Memory B cell (primary cell): ENCODE data around the gene DDX39B.
"Not testable (repeated sequence)": the region's sequence is repeated elsewhere in the genome, so short reads cannot be mapped to it uniquely, and the experiment has no call there.

ENCODE experiments used
- ATAC-seq: fragments of 150-1000 bp; cut with Tn5 transposase; 2 replicates; pipeline ENCODE4 v1.10.0; 2021; ENCODE audit warnings: low read depth, mild to moderate bottlenecking, moderate library complexity
- DNase-seq, 2 donors: peaks; one replicate each; pipeline ENCODE4 v3.0.0; 2022; ENCODE audit warnings: low spot score in 2 of 2
- H3K27ac Mint-ChIP-seq: one replicate; pipeline ENCODE4 v1.8.0; 2022; ENCODE audit warnings: mild to moderate bottlenecking, moderate library complexity, mixed read lengths
- H3K27me3 Mint-ChIP-seq: one replicate; pipeline ENCODE4 v1.8.0; 2022; ENCODE audit warnings: mixed read lengths
- H3K36me3 Mint-ChIP-seq: one replicate; pipeline ENCODE4 v1.8.0; 2022; ENCODE audit warnings: mild to moderate bottlenecking, mixed read lengths
- H3K4me1 Mint-ChIP-seq: one replicate; pipeline ENCODE4 v1.8.0; 2022; ENCODE audit warnings: mixed read lengths
- H3K4me3 Mint-ChIP-seq: one replicate; pipeline ENCODE4 v1.8.0; 2022; ENCODE audit warnings: mild to moderate bottlenecking, moderate library complexity, mixed read lengths
- H3K9me3 Mint-ChIP-seq: one replicate; pipeline ENCODE4 v1.8.0; 2022; ENCODE audit warnings: mixed read lengths

DDX39B gene

GRCh38 chr6:31509036-31509435, 32.8 kb downstream of the DDX39B start:
- not testable (repeated sequence) for H3K27me3 Mint-ChIP-seq, H3K9me3 Mint-ChIP-seq, H3K4me1 Mint-ChIP-seq, DNase-seq, H3K4me3 Mint-ChIP-seq, ATAC-seq
- Mint-ChIP-seq H3K27ac (peak overlapping the region; percentile 48), H3K36me3 (peaks cover 39% of the 10 kb centered on the region)

GRCh38 chr6:31502586-31502985, 39.2 kb downstream of the DDX39B start:
- Mint-ChIP-seq H3K4me3 (no peak overlapping the region), H3K27me3 (no peaks in the 10 kb centered on the region), H3K4me1 (peaks cover 36% of the 10 kb centered on the region), H3K9me3 (no peaks in the 10 kb centered on the region), H3K27ac (no peak overlapping the region), H3K36me3 (peaks cover 14% of the 10 kb centered on the region)
- ATAC-seq (no peak), DNase-seq (no peak)

DNA sequence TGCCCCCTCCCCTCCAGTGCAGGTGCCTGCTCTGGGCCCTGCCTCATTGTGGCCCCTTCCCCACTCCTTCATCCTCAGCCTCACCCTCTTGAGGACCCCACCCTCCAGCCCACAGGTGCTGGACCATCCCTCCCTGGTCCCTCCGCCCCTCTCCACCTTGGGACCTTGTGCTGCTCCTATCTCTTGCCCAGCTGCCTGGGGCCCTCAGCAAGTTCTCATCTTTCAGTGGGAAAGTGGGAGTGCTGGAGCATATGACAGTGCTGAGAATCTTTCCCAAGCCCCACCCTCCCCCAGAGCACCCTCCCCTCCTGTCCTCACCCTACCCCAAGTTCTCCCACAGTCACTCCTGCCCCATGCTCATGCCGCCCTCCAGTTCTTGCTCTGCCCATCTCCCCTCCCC, 42.2 kb downstream of the DDX39B start:
- not testable (repeated sequence) for H3K9me3 Mint-ChIP-seq
- H3K27ac Mint-ChIP-seq = peak overlapping the region; percentile 13

GRCh38 chr6:31498748-31499147, 43.1 kb downstream of the DDX39B start:
- no peaks in the 10 kb centered on the region for H3K9me3 Mint-ChIP-seq
- H3K27ac Mint-ChIP-seq = peak overlapping the region; percentile 13
- peak overlapping the region; percentile 87 for H3K4me3 Mint-ChIP-seq
- H3K4me1 Mint-ChIP-seq = peaks cover 46% of the 10 kb centered on the region
- H3K27me3 Mint-ChIP-seq = no peaks in the 10 kb centered on the region
- ATAC-seq = no peak
- no peaks in the 10 kb centered on the region for H3K36me3 Mint-ChIP-seq
- DNase-seq = no peak

More for the DNA sequence above, 42.2 kb downstream of the DDX39B start:
- DNase-seq, ATAC-seq, H3K27me3 Mint-ChIP-seq, H3K36me3 Mint-ChIP-seq: not testable (repeated sequence)
- Mint-ChIP-seq H3K4me1 (peaks cover 47% of the 10 kb centered on the region), H3K4me3 (peak overlapping the region; percentile 87)

- ATAC-seq = peak; percentile 62
- Mint-ChIP-seq H3K27me3 (no peaks in the 10 kb centered on the region), H3K9me3 (no peaks in the 10 kb centered on the region), H3K4me3 (peak within 1 kb of the TSS; percentile 87), H3K27ac (peak within 1 kb of the TSS; percentile 84), H3K36me3 (no peaks in the 10 kb centered on the region), H3K4me1 (peaks cover 47% of the 10 kb centered on the region)
- peak; percentile 63 for DNase-seq
Measured at GRCh38 chr6:31497531-31498476, 44.0 kb downstream of the DDX39B start, which contains the start of gene MICB. TSS of gene MICB (plus strand) at chr6:31498145. CDS start at chr6:31498194, 49 bp downstream.

- H3K4me3 Mint-ChIP-seq = peak overlapping the region; percentile 85
- H3K4me1 Mint-ChIP-seq = peaks cover 44% of the 10 kb centered on the region
- ATAC-seq = peak; percentile 7
- H3K27me3 Mint-ChIP-seq, H3K36me3 Mint-ChIP-seq, DNase-seq, H3K9me3 Mint-ChIP-seq: not testable (repeated sequence)
- H3K27ac Mint-ChIP-seq = peak overlapping the region; percentile 84
Measured at GRCh38 chr6:31496826-31497225, 45.0 kb downstream of the DDX39B start.

- Mint-ChIP-seq H3K4me3 (peak overlapping the region; percentile 98), H3K4me1 (peaks cover 38% of the 10 kb centered on the region)
- ATAC-seq = no peak
Measured at GRCh38 chr6:31495580-31495979, 46.2 kb downstream of the DDX39B start.

GRCh38 chr6:31493875-31494694, 47.7 kb downstream of the DDX39B start:
- Mint-ChIP-seq H3K4me1 (peaks cover 32% of the 10 kb centered on the region), H3K27ac (peak overlapping the region; percentile 91), H3K9me3 (no peaks in the 10 kb centered on the region), H3K4me3 (peak overlapping the region; percentile 98), H3K27me3 (no peaks in the 10 kb centered on the region), H3K36me3 (peaks cover 2% of the 10 kb centered on the region)
- peak; percentile 65 to 86 for DNase-seq
- peak; percentile 56 for ATAC-seq

More at GRCh38 chr6:31495580-31495979, 46.2 kb downstream of the DDX39B start:
- Mint-ChIP-seq H3K36me3 (no peaks in the 10 kb centered on the region), H3K27me3 (no peaks in the 10 kb centered on the region), H3K27ac (peak overlapping the region; percentile 91), H3K9me3 (no peaks in the 10 kb centered on the region)
- no peak for DNase-seq

DNA sequence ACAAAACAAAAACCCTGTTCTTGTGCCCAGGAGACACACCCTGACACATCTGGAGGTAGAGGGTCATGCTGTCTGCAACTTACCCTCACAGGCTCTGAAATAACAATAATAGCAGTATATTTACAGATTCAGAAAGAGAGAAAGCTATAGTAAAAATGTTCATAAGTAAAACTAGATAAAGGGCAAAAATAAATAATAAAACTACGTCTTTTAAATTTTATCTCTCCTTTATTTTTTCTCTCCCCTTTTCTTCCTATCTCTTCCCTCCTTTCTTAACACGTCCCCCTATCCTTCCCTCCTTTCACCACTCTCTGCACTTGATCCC, 48.3 kb downstream of the DDX39B start:
- Mint-ChIP-seq H3K4me1 (peaks cover 28% of the 10 kb centered on the region), H3K4me3 (peak overlapping the region; percentile 98), H3K27ac (peak overlapping the region; percentile 0)
- H3K27me3 Mint-ChIP-seq, DNase-seq, H3K36me3 Mint-ChIP-seq, ATAC-seq, H3K9me3 Mint-ChIP-seq: not testable (repeated sequence)

DNA sequence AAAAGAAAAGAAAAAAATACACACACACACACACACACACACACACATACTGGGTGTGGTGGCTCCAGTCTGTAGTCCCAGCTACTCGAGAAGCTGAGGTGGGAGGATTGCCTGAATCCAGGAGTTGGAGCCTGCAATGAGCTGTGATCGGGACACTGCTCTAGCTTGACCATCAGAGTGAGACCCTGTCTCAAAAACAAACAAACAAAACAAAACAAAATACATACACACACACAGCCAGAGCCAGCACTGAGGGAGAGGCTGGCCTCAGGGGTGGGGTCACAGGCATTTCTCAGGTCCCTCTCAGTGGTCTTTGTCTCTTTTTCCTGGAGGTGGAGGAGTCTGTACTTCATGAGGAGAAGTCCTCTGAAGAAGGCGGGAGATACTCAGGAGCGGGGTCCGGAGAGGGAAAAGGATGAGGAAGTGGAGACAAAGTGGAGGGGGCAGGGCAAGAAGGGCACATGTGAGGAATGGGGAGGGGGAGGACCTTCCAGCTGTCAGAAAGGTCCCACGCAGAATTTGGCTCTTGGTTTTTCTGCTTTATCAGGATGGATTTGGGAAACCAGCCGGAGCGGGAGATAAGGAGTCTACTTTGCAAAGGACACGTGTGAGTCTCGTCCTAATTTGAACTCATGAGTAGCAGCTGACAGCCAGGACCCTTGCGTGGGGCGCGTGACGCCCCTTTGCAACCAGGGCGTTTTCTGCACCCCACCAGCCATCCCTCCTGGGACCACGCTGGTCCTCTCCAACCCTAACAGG, 51.5 kb downstream of the DDX39B start:
- ATAC-seq (no peak), DNase-seq (no peak)
- Mint-ChIP-seq H3K27me3 (no peaks in the 10 kb centered on the region), H3K4me3 (peak overlapping the region; percentile 21), H3K36me3 (peaks cover 2% of the 10 kb centered on the region), H3K4me1 (peaks cover 19% of the 10 kb centered on the region), H3K27ac (no peak overlapping the region), H3K9me3 (peaks cover 2% of the 10 kb centered on the region)

DNA sequence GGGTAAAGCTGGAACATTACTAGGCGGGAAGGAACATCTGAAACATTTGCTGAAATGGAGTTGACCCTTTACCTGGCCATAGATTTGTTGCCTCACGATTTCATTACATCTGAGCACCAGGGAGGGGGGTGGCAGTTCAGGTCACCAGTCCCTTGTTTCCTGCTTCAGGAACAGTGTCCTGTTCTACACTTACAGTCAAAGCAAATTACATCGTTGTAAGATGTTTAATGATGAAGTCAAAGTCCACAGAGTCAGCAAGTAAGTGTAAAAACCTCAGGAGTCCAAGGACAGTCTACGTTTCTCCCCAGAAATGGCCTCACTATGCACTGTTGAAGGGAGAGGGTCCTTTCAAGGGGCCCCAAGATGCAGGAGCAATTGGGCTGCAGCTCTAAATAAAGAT, 52.7 kb downstream of the DDX39B start:
- Mint-ChIP-seq H3K27ac (no peak overlapping the region), H3K9me3 (peaks cover 2% of the 10 kb centered on the region), H3K4me1 (peaks cover 18% of the 10 kb centered on the region), H3K36me3 (peaks cover 2% of the 10 kb centered on the region), H3K27me3 (no peaks in the 10 kb centered on the region), H3K4me3 (no peak overlapping the region)
- ATAC-seq (no peak), DNase-seq (no peak)

- not testable (repeated sequence) for H3K4me3 Mint-ChIP-seq, H3K27me3 Mint-ChIP-seq, ATAC-seq, H3K36me3 Mint-ChIP-seq, H3K9me3 Mint-ChIP-seq, H3K27ac Mint-ChIP-seq, DNase-seq
- peaks cover 15% of the 10 kb centered on the region for H3K4me1 Mint-ChIP-seq
Measured at GRCh38 chr6:31487674-31488073, 54.1 kb downstream of the DDX39B start.

- not testable (repeated sequence) for H3K4me3 Mint-ChIP-seq, H3K36me3 Mint-ChIP-seq, H3K27me3 Mint-ChIP-seq, DNase-seq, H3K9me3 Mint-ChIP-seq
- peak; percentile 52 for ATAC-seq
- Mint-ChIP-seq H3K4me1 (peaks cover 12% of the 10 kb centered on the region), H3K27ac (peak overlapping the region; percentile 86)
Measured at GRCh38 chr6:31486065-31486837, 55.6 kb downstream of the DDX39B start.
